Measurements from ENCODE around the gene PRTFDC1. TPM values are rescaled to one million over a fixed set of nuclear protein-coding genes. Genes with fewer than 3 reads are reported as not detected.

The PRTFDC1 gene
- total RNA-seq, 2 donors from 2014 or later, result 7.2 to 14.4 TPM

DNA sequence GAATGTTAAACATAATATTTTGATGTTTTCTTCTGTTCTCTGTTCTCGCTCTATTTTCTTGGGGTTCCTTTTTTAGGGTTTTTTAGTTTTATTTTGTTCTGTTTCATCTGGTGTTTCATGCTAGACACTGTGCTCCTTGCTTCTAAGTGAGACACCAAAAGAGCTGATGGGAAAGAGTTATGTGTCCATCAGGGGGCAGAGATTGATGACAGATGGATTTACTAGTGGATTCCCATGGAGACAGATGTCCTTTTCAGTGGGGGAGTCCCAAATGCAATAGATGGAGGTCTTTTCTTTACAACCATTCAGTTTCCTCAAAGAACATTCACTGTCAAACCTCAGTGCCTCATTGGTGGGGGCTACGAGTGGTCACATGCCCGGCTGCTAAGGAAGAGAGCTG lies 34.9 kb downstream of the PRTFDC1 start:
- DNase-seq (ENCODE audit: low spot score), result no peak
- intact Hi-C loops (cut with DNase I), result no loop called here

- DNase-seq (ENCODE audit: low spot score), result no peak
- intact Hi-C loops (cut with DNase I), result no loop called here
Observed at GRCh38 chr10:24916365-24916764, 36.0 kb downstream of the PRTFDC1 start.

GRCh38 chr10:24915304-24915703 lies 37.1 kb downstream of the PRTFDC1 start:
- intact Hi-C loops (cut with DNase I), result no loop called here
- no peak for DNase-seq (ENCODE audit: low spot score)

DNA sequence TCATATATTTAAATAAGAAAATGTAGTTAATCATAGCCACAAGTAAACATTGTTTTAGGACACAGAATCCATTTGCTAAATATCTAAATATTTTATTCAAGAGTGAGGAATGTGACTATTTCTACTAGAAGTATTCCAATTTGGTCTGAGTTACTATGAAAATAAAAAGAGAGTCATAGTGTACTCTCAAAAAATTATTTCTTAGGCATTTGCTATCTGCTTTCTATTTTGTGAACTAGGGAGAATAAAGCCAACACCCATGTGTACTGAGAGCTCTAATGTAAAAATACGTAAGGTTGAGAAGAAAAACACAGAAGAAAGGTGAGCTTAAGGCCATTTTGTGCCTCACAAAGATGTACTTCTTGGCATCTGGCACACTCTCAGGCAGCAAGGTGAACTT lies 38.3 kb downstream of the PRTFDC1 start:
- intact Hi-C loops (cut with DNase I), result no loop called here

GRCh38 chr10:24912215-24912614 lies 40.2 kb downstream of the PRTFDC1 start:
- intact Hi-C loops (cut with DNase I), result no loop called here
- no peak for DNase-seq (ENCODE audit: low spot score)

More for the DNA sequence above, 38.3 kb downstream of the PRTFDC1 start:
- no peak for DNase-seq (ENCODE audit: low spot score)

GRCh38 chr10:24911029-24911428 lies 41.4 kb downstream of the PRTFDC1 start:
- no peak for DNase-seq (ENCODE audit: low spot score)
- intact Hi-C loops (cut with DNase I), result no loop called here

DNA sequence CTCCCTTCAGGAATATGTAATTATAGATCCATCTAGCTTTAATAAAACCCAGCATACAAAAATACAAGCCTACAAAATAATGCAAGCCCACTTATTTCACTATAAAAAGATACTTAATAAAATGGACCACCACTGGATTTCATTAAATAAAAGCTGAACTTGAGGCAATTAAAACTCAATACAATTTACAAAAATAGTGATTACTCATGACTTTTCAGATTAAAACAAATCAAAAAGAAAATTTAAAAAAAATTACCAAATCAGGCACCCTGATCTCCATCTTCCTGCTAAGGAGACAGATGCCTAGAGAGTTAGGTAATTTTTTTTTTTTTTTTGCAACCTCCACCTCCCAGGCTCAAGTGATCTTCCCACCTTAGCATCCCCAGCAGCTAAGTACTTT lies 41.8 kb downstream of the PRTFDC1 start:
- intact Hi-C loops (cut with DNase I), result no loop called here
- DNase-seq (ENCODE audit: low spot score), result no peak

GRCh38 chr10:24908793-24909423 lies 43.5 kb downstream of the PRTFDC1 start:
- no peak for DNase-seq (ENCODE audit: low spot score)
- intact Hi-C loops (cut with DNase I), result loop anchor here in 1 of 2 donors (10.0 kb wide), 1 partner anchor 46 kb away; the partner anchor contains the start of gene PRTFDC1

GRCh38 chr10:24907956-24908355 lies 44.5 kb downstream of the PRTFDC1 start:
- DNase-seq (ENCODE audit: low spot score), result no peak
- intact Hi-C loops (cut with DNase I), result loop anchor here in 1 of 2 donors (10.0 kb wide), 1 partner anchor 47 kb away; the partner anchor contains the start of gene PRTFDC1

- DNase-seq (ENCODE audit: low spot score), result no peak
- intact Hi-C loops (cut with DNase I), result loop anchor here in 1 of 2 donors (10.0 kb wide), 1 partner anchor 48 kb away; the partner anchor contains the start of gene PRTFDC1
Observed at GRCh38 chr10:24906372-24906771, 46.0 kb downstream of the PRTFDC1 start.

DNA sequence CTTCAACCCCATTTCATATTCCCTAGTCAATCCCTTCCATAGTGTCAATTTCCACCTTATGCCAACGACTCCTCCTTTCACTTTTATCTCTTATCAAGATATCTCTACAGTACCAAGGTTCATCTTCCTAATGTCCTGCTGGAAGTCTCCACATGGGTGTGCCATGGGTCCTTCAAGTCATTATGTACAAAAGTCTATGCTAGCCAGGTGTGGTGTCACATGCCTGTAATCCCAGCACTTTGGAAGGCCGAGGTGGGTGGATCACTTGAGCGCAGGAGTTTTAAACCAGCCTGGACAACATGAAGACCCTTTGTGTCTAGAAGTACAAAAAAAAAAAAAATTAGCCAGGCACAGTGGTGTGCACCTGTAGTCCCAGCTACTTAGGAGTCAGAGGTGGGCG lies 47.6 kb downstream of the PRTFDC1 start:
- DNase-seq (ENCODE audit: low spot score), result no peak
- intact Hi-C loops (cut with DNase I), result loop anchor here in 1 of 2 donors (10.0 kb wide), 1 partner anchor 50 kb away; the partner anchor contains the start of gene PRTFDC1

GRCh38 chr10:24902400-24902728 lies 50.0 kb downstream of the PRTFDC1 start:
- intact Hi-C loops (cut with DNase I), result loop anchor here in 1 of 2 donors (10.0 kb wide), 1 partner anchor 52 kb away; the partner anchor contains the start of gene PRTFDC1
- DNase-seq (ENCODE audit: low spot score), result no peak

DNA sequence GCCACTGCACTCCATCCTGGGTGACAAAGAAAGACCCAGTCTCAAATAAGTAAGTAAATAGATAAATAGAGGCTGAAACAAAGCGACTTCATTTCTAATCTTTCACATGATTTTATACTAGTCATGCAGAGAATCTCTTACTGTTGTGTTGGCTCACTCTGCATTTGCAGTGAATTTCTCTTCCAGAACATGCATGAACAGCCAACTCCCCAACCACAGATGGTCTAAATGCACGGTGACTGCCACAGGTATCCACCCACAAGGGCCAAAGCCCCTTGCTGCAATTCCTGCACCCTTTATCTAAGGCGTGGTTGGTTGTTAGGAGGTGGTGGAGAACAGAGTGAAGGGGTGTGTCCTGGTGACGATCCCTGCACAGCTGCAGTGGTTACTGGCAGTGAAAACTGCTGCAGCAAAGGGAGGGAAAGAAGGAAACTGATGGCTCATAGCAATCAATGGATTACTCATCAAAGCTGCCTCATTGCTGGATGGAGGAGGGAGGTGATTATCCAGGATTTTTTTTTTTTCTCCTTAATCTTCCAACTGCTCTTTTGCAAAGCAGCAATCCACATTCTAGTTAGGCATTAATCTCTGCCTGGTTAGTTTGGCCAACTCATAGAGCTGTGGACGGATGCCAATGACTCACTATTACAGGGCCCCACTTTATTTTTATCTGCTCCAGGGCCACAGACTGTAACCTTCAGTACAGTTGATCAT lies 50.6 kb downstream of the PRTFDC1 start:
- DNase-seq (ENCODE audit: low spot score), result no peak
- intact Hi-C loops (cut with DNase I), result loop anchor here in 1 of 2 donors (10.0 kb wide), 1 partner anchor 53 kb away; the partner anchor contains the start of gene PRTFDC1

- no peak for DNase-seq (ENCODE audit: low spot score)
- intact Hi-C loops (cut with DNase I), result loop anchor here in 1 of 2 donors (10.0 kb wide), 1 partner anchor 54 kb away; the partner anchor contains the start of gene PRTFDC1
Observed at GRCh38 chr10:24900888-24901685, 51.3 kb downstream of the PRTFDC1 start.

DNA sequence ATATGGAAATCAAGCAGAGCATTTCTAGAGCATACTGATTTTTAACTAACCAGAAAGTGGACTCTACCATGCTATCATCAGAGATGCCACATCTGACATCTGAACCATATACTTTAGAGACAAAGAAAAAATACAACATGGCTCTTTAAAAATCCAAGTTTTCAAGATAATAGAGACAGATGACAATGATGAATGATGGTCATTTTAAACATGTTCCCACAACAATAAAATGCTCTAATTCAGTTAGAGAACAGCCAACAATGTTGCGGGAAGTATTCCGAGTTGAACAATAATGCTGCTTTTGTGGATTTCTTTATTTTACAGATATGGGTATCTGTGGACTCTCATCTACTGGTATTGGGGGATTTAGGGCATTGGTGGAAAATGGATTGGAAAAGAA lies 52.8 kb downstream of the PRTFDC1 start:
- intact Hi-C loops (cut with DNase I), result no loop called here
- no peak for DNase-seq (ENCODE audit: low spot score)

GRCh38 chr10:24898501-24898900 lies 53.9 kb downstream of the PRTFDC1 start:
- intact Hi-C loops (cut with DNase I), result no loop called here
- DNase-seq (ENCODE audit: low spot score), result no peak

GRCh38 chr10:24897326-24897926 lies 55.0 kb downstream of the PRTFDC1 start:
- no peak for DNase-seq (ENCODE audit: low spot score)
- intact Hi-C loops (cut with DNase I), result no loop called here

DNA sequence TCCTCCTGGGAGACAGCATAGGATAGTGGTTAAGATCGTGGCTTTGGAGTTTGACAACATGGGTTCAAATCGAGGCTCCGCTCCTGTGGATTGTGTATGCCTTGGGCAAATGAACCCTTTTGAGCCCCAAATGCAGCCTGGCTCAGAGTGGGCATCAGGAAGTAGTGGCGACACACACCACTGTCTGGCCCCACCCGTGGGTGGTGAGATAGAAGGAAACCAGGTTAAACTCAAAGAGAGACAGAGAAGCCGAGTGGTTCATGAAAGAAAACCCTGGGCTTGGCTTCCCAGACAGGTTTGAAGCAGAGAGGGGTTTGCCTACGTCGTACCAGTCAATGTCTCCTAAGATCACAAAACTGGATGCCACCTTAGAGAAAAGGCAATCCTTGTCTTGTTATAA lies 57.7 kb downstream of the PRTFDC1 start:
- intact Hi-C loops (cut with DNase I), result no loop called here
- DNase-seq (ENCODE audit: low spot score), result no peak

DNA sequence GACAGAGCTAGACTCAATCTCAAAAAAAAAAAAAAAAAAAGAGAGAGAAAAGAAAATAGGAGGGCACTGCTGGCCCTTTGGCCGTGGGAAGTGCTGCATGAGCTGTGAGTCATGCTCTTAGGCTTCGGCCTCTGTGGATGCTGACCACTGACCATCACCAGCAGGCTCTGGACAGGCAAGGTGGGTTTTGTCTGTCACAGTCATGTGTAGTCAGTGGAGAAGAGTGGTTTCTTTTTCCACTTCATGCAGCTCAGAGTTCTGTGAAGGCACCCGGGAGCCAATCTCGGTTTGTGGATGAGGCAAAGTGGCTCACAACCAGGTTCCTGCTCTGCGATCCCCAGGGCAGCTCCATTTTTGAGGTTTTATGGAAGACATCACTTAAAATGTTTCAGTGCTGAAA lies 58.1 kb downstream of the PRTFDC1 start:
- intact Hi-C loops (cut with DNase I), result no loop called here
- DNase-seq (ENCODE audit: low spot score), result no peak
